SW480 (cell line): ENCODE measurements around the gene TMEM272.
A peak's percentile ranks its signal among the peaks of the same experiment; 100 is the strongest.

ENCODE experiments used
- DNase-seq: peaks from one replicate; pipeline ENCODE4 v3.0.0-alpha.2; 2016; ENCODE audit warnings: low spot score

Gene TMEM272

GRCh38 chr13:51849145-51850101 lies 4.4 kb upstream of the TMEM272 start:
- DNase-seq, result no peak

DNA sequence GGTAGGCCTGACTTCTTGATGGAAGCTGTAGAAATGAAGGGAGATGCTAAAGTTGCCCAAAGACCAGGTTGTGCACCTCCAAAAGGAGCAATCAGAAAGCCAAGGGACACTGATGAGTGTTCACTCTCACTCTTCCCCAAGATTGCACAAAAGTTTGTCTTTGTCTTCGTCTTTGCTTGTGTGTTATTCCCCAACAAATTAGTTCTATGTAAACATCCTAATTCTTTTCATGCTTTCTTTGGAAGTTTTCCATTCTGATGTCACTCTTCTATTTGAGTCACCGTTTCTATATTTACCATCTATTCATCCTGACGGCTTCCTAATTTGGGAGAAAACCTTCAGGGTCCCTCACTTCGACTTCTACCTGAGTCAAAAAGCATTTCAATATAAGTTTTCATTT lies 3.7 kb upstream of the TMEM272 start:
- DNase-seq, result no peak

GRCh38 chr13:51846756-51847155 lies 1.8 kb upstream of the TMEM272 start:
- DNase-seq, result no peak

DNA sequence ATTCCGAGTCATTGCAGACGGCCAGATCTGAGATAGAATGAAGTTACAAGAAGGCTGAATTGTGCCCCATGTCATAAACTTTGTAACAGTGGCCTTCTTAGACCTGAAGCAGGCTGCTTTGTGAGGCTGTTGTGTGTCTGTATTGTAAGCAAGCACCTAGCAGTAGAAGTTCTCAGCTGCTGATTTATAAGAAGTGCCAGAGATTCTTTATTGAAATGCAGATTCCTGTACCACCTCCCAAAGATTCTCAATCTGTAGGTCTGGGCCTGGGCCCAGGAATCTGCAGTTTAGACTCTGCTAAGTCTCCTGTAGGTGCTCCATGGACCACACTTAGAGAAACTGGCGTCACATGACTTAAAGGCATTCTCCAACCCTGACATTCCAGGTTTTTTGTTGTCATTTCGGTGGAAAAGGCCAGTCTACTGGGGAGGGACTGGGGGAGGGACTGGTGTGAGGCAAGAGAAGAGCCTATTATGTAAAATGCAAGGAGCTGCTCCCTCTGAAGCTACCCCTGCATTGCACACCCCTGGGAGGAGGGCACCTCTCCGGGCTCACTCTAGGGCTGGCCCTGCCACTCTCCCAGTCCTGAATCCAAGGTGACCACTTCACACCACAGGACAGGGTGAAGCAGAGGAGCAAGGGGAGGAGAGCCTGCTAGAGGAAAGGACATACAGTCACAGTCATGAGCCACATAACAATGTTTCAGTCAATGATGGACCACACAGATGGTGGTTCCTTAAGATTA lies 769 bp upstream of the TMEM272 start:
- no peak for DNase-seq

DNA sequence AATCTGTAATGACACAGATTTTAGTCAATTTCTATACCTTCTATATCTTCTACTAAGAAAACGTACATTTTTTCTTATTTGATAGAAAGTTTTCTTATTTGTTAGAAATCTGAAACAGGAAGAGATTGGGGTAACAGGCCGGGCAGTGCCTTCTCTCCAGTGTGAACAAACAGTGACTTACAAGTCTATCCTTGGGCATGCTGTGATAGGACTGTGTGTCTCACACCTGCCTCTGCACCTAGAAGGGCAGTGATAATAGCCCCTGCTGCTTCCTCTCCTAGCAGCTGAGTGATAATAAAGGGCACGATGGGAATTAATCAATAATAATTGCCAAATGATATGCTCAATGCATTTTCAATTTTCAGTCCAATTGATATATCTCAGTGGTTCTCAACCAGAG lies 1.4 kb downstream of the TMEM272 start:
- DNase-seq, result no peak

DNA sequence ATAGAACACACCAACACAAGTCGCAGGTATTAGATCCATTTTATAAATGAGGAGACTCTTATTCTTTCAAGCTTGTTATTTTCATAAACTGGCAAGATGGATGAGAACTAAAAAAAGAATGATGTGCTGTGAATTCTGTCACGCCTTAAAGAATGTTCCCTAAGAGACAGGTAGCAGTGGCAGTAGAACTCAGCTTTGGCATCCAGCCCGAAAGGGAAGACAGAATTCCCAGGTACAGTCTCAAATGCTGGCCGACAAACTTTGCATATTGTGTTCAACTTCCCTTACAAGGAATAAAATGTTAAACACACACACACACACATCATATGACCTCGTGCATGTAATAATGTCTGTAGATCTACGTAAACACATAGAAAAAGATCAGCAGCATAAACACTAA lies 3.2 kb downstream of the TMEM272 start:
- DNase-seq, result no peak

GRCh38 chr13:51840917-51841316 lies 4.1 kb downstream of the TMEM272 start:
- DNase-seq, result no peak

DNA sequence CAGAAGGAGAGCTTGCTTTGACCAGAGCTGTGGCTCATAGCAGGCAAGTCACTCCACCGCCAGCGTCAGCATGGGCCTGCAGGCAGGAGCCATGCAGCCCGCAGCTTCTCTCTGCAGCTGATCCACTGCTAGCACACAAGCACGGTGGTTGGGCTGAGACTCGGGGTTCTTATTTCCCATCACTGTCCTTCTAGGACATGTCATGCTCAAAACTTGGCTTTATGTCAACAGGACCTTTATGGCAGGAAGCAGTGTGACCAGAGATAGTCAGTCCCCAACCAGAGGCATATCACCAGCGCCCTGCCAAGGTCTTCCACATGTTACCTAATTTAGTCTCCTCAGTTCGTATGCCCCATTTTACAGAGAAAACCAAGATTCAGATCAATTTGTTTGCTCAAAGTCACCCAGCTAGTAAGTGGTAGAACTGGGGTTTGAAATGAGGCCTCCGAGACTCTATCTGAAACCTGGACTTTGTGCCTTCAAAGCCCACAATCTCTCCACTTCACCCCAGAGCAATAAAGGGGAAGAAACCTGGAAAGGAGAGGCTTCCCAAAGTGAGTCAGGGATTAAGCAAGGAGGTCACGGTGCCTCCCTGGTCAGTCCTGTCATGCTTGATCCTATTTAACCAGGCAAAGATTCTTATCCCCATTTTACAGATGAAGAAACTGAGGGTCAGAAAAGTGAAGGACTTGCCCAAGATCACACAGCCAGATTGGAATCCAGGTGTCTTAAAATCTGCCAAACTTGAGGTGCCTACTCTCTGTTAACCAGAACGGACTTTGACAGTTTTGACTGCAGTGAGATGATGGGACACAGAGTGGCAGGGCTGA lies 5.1 kb downstream of the TMEM272 start:
- no peak for DNase-seq

DNA sequence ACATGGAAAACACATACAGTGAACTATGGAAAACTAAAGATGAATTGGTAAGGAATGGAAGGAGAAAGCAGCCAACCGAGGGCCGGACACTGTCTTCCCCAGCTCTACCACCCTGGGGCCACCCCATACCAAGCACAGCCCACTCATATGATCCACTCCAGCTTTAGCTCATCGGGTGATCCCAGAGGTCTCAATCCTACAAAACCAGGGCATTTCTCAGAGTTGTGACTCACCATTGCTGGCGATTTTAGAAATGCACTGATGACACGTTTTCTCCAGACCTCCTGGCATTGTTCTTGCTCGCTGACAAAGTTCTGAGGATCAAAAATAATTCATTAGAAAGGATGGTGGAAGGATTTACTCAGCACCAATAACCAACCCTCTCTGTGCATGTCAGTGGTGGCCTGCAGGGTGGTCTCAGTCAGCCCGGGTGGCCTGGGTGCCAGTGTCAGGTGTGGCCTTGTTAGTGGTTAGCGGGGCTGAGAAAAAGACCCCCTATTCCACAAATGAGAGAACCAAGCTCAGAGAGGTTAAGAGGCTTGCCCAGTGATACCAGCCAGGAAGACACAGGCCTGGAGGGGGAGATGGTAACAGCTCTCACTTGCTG lies 6.6 kb downstream of the TMEM272 start:
- DNase-seq, result no peak

GRCh38 chr13:51837016-51837415 lies 8.0 kb downstream of the TMEM272 start:
- no peak for DNase-seq

DNA sequence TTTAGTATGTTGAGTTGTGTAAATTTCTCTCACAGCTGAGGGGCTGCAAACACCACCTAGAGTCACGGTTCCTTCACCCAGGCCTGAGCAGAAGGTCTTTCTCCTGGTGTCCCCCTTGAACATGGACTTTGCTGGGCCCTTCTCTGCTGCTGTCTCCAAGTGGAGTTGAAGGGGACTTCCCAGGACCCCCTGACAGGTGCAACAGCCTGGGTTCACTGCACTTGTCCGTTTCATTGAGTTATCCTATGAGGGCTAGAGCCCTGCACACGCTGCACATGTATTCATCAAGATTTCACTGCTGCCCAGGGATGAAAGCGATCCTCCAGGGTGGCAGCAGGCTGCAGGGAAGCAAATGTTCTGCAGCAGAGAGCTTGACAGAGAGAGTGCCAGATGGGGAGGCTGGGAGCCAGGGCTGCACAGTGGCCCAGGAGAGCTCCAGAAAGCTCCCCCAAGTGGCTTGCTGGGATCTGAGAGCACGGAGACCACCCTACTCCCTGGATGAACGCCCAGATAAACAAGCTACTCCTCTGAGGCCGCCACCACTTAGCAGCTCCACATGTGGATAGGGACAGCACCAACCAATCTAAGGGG lies 10.3 kb downstream of the TMEM272 start:
- no peak for DNase-seq

DNA sequence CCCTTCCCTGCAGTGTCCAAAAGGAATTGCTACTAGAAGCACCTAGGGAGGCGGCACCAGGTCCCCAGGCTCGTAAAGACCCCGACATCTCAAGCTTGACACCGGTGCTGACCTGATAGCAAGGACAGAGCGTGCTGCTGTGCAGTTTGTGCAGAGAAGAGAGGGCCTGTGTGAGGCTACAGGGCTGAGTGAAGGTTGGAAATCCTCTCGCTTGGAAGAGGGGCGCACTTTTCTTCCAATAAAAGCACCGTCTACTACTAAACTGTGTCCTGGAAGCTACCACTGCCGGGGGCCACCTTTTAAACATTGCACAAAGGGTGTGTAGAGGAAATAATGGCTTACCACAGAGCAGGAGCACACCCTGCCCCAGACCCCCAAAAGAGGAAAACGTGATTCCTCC lies 11.0 kb downstream of the TMEM272 start:
- no peak for DNase-seq

DNA sequence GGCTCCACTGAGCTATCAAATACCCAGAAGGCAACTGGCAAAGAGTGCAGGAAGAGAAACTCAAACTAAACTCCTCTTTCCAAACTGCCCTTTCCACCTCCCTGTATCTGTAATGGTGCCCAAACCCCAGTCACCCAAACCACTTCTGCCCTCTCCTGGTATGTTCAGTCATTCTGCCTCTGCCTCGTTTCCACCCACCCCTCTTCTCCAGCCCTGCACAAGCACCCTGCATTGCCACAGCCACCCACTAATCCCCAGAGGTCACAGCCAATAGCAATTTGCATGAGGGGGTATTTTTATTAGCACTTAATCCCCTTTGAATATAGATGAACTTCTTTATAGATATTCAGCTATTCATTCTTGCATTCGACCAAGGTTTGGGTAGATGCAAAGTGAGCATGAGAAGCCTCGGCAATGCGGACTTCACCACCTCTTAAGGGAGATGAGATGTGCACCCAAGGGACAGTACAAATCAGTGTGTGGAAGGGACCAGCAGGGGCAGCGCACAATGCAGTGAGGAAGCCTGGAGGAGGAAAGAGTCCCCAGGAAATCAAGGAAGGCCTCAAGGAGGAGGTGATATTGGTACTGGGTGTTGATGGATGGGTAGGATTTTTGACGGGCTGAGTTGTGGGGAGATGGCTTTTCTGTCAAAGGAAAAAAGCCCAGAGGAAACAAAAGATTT lies 12.4 kb downstream of the TMEM272 start:
- DNase-seq, result peak; percentile 24

DNA sequence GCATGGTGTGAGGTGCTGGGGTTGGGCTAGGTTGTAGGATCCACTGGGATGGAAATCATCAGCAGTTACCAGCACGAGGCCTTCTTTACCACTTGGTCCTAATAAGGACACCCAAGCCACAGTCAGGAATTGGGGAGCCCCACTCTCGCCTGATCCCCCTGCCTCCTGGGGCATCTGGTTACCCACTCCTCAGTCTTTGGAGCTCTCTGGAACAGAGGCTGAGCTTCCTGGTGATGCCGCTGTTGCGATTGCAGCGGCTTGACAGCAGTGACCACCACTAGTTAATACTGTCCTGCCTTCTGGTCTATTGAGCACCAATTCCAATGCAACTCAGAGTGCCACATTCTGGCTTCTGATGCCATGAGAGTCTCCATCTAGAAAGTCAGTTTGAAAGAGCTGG lies 13.5 kb downstream of the TMEM272 start:
- no peak for DNase-seq

DNA sequence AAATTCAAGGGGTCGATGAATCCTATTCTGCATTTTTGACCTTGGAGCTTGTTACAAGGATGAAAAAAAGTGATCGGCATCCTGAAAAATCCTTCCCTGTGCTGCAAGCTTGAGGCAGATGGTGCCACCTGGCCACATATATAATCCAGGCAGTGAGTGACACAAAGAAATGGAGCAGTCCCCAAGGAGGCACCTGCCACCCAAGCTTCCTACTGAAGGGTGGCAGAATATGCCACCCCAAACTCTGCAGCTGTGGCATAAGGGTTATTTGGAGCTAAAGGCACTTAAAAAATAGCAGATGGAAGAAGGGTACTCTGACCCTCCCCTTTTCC lies 15.4 kb downstream of the TMEM272 start:
- no peak for DNase-seq

DNA sequence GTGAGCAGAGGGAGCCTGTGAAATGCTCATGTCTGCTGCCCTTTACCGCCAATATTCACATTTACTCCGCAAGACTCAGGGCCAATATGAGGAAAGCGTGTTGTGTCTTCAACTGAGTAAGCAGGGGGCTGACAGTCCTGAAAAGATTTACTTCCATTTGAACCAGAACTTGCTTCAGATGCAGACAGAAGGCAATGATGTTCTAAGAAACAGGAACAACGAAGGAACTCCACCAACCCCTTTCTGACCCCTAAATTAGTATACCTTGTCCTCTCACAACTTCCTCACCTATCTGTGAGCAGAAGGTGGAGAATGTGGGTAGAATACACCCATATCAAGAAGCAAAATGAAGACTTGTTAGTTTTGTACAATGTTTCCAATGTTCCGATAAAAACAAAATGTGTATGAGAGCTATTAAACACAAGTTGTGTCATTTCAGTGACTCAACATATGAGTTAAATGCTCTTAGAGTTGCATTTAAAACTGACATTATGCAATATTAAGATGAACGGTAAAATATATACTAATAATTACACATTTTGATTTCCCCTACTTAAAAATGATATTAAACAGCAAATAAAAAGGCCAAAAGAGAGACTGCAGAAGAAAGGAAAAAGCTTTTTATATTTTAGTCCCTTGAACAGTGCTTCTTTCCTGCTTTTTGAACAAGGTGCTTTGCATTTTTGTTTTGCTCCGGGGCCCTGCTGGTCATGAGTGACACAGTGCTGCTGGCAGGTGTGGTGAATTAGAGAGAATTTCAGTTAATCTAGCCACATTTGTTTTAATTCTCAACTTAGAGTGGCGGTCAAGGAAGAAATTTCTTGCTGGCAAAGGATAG lies 16.0 kb downstream of the TMEM272 start:
- no peak for DNase-seq

DNA sequence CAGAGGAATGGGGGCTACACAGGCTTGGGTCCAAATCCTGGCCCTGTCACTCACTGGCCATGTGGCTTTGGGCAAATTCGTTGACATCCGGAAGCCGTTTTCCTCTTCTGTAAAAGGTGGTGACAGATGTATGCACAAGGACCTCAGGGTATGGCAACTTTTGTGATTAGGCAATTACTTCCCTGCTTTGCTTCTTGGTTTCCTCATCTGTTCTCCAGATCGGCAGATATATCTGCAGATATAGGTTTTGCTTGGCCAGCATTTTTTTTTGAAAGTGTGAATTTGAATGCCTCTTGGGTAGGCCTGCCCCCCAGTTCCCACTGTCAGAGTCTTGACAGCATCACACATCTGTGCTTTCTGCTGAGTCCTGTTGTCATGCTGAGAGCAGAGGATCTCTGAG lies 17.7 kb downstream of the TMEM272 start:
- no peak for DNase-seq

- no peak for DNase-seq
Observed at GRCh38 chr13:51826606-51827005, 18.4 kb downstream of the TMEM272 start.

DNA sequence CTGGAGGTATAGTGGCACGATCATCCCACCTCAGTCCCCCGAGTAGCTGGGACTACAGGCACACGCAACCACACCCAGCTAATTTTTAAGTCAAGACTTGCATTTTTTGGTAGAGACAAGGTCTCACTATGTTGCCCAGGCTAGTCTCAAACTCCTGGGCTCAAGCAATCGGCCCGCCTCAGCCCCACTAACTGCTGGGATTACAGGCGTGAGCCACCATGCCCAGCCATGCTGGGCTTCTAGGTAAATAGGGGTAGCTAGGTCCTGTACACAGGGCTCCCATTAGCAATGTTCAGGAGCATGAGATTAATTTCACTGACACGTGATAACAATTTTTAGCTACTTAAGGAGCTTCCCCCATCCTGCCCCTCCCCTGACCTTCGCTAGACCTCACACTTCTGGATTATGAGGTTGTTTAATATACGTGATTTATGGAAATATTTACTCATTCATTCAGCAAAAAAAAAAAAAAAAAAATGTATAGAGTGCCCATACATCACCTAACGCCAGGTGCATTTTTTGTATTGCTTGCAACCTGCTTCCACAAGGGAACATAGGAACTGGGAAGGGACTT lies 19.2 kb downstream of the TMEM272 start:
- no peak for DNase-seq

GRCh38 chr13:51825165-51825592 lies 19.8 kb downstream of the TMEM272 start:
- no peak for DNase-seq
